GM12874 (cell line): ENCODE results near the gene ZKSCAN5.

Source experiments
- CTCF ChIP-seq: IDR thresholded peaks from 2 replicates; pipeline ENCODE4 v1.5.1; 2011; ENCODE audit warnings: low read depth, mild to moderate bottlenecking, control low read depth, low read length, moderate library complexity; ENCODE audit not compliant: insufficient read depth

ZKSCAN5 gene

DNA sequence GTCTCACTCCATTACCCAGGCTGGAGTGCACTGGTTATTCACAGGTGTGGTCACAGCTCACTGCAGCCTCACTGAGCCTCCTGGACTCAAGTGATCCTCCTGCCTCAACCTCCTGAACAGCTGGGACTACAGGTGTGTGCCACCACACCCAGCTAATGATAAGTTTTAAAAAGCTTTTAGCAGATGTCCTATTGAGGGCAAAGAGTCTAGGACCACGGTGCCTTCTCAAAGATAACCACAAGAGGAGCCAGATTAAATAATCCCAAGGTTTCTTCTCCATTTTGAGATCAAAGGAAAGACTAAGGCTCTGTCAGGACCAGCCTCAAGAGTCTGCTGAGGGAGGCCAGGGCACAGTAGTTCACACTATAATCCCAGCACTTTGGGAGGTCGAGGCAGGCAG is 43.2 kb upstream of the ZKSCAN5 start:
- no peak for TF ChIP-seq CTCF

DNA sequence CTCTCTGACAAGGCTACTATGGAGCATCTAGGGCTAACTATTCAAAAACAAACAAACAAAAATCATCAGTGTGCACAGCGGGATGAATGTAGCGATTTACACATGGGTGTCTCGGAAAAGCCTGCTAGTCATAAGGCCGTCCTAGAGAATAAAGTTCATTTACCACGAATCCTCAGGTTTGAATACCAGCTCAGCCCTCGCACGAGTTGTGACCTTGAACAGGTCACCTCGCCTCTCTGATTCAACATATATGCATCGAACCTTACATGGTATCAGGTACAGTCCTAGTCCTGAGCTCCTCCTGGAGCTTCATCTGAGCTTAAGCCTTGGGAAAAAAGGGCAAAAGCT is 39.1 kb upstream of the ZKSCAN5 start:
- TF ChIP-seq CTCF, result no peak

- TF ChIP-seq CTCF, result no peak
Observed at GRCh38 chr7:99468336-99468918, 36.0 kb upstream of the ZKSCAN5 start.

GRCh38 chr7:99469381-99470065 is 34.9 kb upstream of the ZKSCAN5 start:
- no peak for TF ChIP-seq CTCF

GRCh38 chr7:99472561-99473314 is 31.7 kb upstream of the ZKSCAN5 start, which contains the start of gene ZNF789:
TSS of gene ZNF789 (plus strand) at chr7:99472890. CDS start at chr7:99476457, 3,567 bp downstream.
- TF ChIP-seq CTCF, result no peak

DNA sequence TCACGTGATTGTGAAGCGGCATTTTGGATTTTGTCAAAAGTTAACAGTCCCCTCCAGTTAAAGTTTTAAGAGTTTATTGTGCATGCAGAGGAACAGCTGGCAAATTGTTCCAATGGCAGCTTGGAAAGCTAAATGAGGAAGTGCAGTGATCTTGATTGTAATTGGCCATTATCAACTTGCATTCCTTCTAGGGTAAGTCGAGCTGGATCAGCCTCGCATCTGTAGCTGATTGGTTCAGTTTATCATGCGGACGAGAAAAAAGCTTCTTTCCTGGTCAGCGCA is 31.2 kb upstream of the ZKSCAN5 start:
- TF ChIP-seq CTCF, result no peak

- no peak for TF ChIP-seq CTCF
Observed at GRCh38 chr7:99476107-99476506, 28.4 kb upstream of the ZKSCAN5 start.
